ENCODE results near the gene CDH13. TPM values are rescaled to one million over a fixed set of nuclear protein-coding genes. Genes with fewer than 3 reads are reported as not detected.

Gene CDH13
- total and polyA plus RNA-seq, 2 experiments from 2014 or later = 1.6 to 4.4 TPM

DNA sequence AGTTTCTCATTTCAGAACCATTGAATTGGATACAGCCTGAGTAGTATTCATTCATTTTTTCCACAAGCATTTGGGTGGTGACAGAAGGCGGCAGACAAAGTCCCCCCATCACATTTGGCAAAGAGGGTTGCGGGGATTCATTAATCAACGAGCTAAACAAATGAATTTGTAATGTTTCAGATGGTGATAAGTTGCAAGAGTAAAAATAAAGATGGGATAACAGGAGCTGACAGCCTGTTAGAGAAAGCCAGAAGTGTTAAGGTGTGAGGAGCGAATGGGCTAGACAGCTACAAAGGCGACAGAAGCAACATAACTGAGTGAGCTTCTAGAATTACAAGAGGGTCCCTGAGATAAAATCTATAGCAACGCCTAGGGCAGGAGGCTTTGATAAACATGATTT lies 838.2 kb downstream of the CDH13 start (continued):
- TF ChIP-seq, protein P1, sequence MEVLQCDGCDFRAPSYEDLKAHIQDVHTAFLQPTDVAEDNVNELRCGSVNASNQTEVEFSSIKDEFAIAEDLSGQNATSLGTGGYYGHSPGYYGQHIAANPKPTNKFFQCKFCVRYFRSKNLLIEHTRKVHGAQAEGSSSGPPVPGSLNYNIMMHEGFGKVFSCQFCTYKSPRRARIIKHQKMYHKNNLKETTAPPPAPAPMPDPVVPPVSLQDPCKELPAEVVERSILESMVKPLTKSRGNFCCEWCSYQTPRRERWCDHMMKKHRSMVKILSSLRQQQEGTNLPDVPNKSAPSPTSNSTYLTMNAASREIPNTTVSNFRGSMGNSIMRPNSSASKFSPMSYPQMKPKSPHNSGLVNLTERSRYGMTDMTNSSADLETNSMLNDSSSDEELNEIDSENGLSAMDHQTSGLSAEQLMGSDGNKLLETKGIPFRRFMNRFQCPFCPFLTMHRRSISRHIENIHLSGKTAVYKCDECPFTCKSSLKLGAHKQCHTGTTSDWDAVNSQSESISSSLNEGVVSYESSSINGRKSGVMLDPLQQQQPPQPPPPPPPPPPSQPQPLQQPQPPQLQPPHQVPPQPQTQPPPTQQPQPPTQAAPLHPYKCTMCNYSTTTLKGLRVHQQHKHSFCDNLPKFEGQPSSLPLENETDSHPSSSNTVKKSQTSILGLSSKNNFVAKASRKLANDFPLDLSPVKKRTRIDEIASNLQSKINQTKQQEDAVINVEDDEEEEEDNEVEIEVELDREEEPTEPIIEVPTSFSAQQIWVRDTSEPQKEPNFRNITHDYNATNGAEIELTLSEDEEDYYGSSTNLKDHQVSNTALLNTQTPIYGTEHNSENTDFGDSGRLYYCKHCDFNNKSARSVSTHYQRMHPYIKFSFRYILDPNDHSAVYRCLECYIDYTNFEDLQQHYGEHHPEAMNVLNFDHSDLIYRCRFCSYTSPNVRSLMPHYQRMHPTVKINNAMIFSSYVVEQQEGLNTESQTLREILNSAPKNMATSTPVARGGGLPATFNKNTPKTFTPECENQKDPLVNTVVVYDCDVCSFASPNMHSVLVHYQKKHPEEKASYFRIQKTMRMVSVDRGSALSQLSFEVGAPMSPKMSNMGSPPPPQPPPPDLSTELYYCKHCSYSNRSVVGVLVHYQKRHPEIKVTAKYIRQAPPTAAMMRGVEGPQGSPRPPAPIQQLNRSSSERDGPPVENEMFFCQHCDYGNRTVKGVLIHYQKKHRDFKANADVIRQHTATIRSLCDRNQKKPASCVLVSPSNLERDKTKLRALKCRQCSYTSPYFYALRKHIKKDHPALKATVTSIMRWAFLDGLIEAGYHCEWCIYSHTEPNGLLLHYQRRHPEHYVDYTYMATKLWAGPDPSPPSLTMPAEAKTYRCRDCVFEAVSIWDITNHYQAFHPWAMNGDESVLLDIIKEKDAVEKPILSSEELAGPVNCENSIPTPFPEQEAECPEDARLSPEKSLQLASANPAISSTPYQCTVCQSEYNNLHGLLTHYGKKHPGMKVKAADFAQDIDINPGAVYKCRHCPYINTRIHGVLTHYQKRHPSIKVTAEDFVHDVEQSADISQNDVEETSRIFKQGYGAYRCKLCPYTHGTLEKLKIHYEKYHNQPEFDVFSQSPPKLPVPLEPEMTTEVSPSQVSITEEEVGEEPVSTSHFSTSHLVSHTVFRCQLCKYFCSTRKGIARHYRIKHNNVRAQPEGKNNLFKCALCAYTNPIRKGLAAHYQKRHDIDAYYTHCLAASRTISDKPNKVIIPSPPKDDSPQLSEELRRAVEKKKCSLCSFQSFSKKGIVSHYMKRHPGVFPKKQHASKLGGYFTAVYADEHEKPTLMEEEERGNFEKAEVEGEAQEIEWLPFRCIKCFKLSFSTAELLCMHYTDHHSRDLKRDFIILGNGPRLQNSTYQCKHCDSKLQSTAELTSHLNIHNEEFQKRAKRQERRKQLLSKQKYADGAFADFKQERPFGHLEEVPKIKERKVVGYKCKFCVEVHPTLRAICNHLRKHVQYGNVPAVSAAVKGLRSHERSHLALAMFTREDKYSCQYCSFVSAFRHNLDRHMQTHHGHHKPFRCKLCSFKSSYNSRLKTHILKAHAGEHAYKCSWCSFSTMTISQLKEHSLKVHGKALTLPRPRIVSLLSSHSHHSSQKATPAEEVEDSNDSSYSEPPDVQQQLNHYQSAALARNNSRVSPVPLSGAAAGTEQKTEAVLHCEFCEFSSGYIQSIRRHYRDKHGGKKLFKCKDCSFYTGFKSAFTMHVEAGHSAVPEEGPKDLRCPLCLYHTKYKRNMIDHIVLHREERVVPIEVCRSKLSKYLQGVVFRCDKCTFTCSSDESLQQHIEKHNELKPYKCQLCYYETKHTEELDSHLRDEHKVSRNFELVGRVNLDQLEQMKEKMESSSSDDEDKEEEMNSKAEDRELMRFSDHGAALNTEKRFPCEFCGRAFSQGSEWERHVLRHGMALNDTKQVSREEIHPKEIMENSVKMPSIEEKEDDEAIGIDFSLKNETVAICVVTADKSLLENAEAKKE (CRISPR knock-in tag; IDR thresholded peaks at IDR 0.05) = no peak
- TF ChIP-seq, protein P2, sequence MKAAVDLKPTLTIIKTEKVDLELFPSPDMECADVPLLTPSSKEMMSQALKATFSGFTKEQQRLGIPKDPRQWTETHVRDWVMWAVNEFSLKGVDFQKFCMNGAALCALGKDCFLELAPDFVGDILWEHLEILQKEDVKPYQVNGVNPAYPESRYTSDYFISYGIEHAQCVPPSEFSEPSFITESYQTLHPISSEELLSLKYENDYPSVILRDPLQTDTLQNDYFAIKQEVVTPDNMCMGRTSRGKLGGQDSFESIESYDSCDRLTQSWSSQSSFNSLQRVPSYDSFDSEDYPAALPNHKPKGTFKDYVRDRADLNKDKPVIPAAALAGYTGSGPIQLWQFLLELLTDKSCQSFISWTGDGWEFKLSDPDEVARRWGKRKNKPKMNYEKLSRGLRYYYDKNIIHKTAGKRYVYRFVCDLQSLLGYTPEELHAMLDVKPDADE (IDR thresholded peaks at IDR 0.05) = no peak
- no peak for TF ChIP-seq EZH2 (IDR thresholded peaks at IDR 0.05; ENCODE audit: low read depth, unreplicated experiment)
- TF ChIP-seq EZH2phosphoT487 (IDR thresholded peaks at IDR 0.05; ENCODE audit: unreplicated experiment) = no peak

DNA sequence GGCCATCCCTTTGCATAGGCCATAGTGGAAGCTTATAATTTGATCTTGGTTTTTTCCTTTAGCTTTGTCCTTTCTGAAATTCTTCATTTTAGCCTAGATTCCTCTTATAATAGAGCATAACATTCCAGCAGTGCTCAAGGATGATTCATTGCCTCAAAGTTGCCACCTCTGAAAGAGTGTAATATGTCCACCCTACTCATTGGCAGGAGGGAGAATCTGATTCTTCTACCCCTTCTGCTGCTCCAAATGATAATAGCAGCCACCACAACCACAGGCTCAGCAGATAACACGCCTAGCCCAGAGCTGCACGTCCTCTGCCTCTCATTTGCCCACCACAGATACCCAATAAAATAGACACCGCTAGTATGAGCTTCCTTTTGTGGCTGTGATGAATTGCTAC lies 843.6 kb downstream of the CDH13 start:
- Histone ChIP-seq H2AFZ (no peak overlapping the region), H3K4me3 (no peak overlapping the region), H3K27ac (ENCODE audit: low read depth) (no peak overlapping the region), H3K4me1 (ENCODE audit: insufficient read depth) (no peaks in the 10 kb centered on the region; the same call in 1 of the 2 replicates), H4K20me1 (replicated peaks; ENCODE audit: insufficient read depth) (no peaks in the 10 kb centered on the region), H3K4me2 (no peak overlapping the region), H3K9me2 (ENCODE audit: insufficient read depth) (no peaks in the 10 kb centered on the region), H3K36me3 (ENCODE audit: insufficient read depth) (no peaks in the 10 kb centered on the region), H3F3A (replicated peaks; ENCODE audit: low read depth) (no peaks in the 10 kb centered on the region), H3K79me2 (replicated peaks; ENCODE audit: insufficient read depth) (no peaks in the 10 kb centered on the region), H3K27me3 (ENCODE audit: insufficient read depth) (no peaks in the 10 kb centered on the region)
- Mint-ChIP-seq H3K4me1 (no peaks in the 10 kb centered on the region), H3K27ac (no peak overlapping the region), H3K27me3 (ENCODE audit: insufficient read depth, low read depth, poor library complexity) (peaks cover 1% of the 10 kb centered on the region), H3K36me3 (ENCODE audit: low read depth) (no peaks in the 10 kb centered on the region), H3K4me3 (no peak overlapping the region), H3K9me3 (no peaks in the 10 kb centered on the region)
- DNase-seq (ENCODE audit: low spot score) = no peak
- ATAC-seq = no peak
- TF ChIP-seq, protein P3, sequence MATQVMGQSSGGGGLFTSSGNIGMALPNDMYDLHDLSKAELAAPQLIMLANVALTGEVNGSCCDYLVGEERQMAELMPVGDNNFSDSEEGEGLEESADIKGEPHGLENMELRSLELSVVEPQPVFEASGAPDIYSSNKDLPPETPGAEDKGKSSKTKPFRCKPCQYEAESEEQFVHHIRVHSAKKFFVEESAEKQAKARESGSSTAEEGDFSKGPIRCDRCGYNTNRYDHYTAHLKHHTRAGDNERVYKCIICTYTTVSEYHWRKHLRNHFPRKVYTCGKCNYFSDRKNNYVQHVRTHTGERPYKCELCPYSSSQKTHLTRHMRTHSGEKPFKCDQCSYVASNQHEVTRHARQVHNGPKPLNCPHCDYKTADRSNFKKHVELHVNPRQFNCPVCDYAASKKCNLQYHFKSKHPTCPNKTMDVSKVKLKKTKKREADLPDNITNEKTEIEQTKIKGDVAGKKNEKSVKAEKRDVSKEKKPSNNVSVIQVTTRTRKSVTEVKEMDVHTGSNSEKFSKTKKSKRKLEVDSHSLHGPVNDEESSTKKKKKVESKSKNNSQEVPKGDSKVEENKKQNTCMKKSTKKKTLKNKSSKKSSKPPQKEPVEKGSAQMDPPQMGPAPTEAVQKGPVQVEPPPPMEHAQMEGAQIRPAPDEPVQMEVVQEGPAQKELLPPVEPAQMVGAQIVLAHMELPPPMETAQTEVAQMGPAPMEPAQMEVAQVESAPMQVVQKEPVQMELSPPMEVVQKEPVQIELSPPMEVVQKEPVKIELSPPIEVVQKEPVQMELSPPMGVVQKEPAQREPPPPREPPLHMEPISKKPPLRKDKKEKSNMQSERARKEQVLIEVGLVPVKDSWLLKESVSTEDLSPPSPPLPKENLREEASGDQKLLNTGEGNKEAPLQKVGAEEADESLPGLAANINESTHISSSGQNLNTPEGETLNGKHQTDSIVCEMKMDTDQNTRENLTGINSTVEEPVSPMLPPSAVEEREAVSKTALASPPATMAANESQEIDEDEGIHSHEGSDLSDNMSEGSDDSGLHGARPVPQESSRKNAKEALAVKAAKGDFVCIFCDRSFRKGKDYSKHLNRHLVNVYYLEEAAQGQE (IDR thresholded peaks at IDR 0.05; ENCODE audit: unreplicated experiment) = no peak
- TF ChIP-seq, protein P4, sequence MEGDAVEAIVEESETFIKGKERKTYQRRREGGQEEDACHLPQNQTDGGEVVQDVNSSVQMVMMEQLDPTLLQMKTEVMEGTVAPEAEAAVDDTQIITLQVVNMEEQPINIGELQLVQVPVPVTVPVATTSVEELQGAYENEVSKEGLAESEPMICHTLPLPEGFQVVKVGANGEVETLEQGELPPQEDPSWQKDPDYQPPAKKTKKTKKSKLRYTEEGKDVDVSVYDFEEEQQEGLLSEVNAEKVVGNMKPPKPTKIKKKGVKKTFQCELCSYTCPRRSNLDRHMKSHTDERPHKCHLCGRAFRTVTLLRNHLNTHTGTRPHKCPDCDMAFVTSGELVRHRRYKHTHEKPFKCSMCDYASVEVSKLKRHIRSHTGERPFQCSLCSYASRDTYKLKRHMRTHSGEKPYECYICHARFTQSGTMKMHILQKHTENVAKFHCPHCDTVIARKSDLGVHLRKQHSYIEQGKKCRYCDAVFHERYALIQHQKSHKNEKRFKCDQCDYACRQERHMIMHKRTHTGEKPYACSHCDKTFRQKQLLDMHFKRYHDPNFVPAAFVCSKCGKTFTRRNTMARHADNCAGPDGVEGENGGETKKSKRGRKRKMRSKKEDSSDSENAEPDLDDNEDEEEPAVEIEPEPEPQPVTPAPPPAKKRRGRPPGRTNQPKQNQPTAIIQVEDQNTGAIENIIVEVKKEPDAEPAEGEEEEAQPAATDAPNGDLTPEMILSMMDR (conservative IDR thresholded peaks at IDR 0.05; ENCODE audit: low read depth in 2 of 2) = no peak
- TF ChIP-seq CREB1 (CRISPR knock-in tag; IDR thresholded peaks at IDR 0.05; ENCODE audit: low read depth) (no peak), ZNF331 (CRISPR knock-in tag; IDR thresholded peaks at IDR 0.05; ENCODE audit: low read depth) (no peak)

Data from GM23338 (cell line).